GM19324 (cell line): ENCODE results near the gene SESN3.

Source experiments
- ATAC-seq: cut with Tn5 transposase; IDR thresholded peaks from one replicate; pipeline ENCODE4 v1.9.1; 2021; ENCODE audit warnings: mild to moderate bottlenecking, moderate library complexity; ENCODE audit not compliant: unreplicated experiment, low FRiP score

SESN3 gene

GRCh38 chr11:95135880-95136279 is 95.1 kb downstream of the SESN3 start:
- ATAC-seq = no peak

DNA sequence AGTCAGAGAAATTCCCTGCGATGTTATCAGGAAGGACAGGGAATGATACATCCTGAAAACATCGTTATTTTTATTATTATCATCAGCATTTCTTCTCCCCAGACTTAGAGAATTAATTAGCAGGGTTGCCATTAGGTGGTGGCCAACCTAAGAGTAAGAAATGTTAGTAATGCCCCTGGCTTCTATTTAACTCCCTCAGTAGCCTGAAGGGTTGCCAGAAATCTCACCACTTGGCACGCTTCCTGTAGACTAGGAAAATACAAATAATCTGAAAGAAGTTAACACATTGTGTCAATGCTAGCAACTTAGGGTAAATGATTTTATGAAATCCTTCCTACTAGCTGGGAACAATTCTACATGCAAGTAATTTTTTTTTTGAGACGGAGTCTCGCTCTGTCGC is 95.8 kb downstream of the SESN3 start:
- no peak for ATAC-seq

- no peak for ATAC-seq
Observed at GRCh38 chr11:95134491-95134890, 96.5 kb downstream of the SESN3 start.

DNA sequence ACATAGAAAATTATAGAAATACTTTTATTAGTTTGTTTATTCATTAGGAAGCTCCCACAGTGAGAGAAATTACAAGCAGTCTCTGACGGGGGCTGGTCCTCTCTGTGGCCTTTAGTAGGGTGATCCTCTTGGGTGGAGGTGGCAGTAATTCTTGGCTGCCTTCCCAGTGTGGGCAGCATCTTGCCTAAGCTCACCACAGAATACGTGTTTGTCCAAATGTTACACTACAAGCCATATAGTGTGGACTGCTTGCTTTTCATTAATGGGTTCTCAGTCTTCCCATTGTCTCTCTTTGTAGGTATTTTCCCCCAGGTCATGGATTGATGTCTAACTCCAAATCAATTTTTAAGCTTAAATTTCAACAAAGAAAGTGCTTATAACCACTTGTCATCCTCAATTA is 98.0 kb downstream of the SESN3 start:
- no peak for ATAC-seq

GRCh38 chr11:95128602-95129001 is 102.4 kb downstream of the SESN3 start:
- no peak for ATAC-seq

GRCh38 chr11:95123556-95123955 is 107.4 kb downstream of the SESN3 start:
- no peak for ATAC-seq

GRCh38 chr11:95121698-95122097 is 109.3 kb downstream of the SESN3 start:
- no peak for ATAC-seq

DNA sequence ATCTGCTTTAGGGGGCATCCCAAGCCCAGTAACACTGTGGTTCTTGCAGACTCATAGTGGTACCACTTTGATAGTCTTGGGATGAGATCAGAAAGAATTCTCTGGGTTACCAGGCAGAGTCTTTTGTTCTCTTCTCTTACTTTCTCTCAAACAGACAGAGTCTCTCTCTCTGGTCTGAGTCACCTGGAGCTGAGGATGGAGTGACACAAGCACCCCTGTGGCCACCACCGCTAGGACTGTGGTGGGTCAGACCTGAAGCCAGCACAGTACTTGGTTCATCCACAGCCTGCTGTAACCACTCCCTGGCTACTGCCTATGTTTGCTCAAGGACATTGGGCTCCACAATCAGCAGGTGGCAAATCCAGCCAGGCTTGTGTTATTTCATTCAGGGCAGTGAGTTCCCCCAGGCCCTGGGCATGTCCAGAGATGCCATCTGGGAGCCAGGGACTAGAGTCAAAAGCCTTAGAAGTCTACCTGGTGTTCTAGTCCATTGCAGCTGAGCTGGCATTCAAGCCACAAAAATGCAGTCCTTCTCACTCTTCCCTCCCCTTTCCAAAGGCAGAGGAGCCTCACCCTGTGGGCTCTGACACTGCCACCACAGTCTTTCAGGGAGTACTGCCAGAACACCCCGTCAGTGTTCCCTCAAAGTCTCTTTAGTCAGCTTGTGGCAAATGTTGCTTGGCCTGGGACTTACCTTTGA is 111.5 kb downstream of the SESN3 start:
- no peak for ATAC-seq

- ATAC-seq = no peak
Observed at GRCh38 chr11:95115597-95115996, 115.4 kb downstream of the SESN3 start.
